GM12874 (cell line): ENCODE results near the gene CERS6.

Source experiments
- CTCF ChIP-seq: IDR thresholded peaks from 2 replicates; pipeline ENCODE4 v1.5.1; 2011; ENCODE audit warnings: low read depth, mild to moderate bottlenecking, control low read depth, low read length, moderate library complexity; ENCODE audit not compliant: insufficient read depth

Gene CERS6

GRCh38 chr2:168740360-168740759 lies 284.3 kb downstream of the CERS6 start:
- no peak for TF ChIP-seq CTCF

DNA sequence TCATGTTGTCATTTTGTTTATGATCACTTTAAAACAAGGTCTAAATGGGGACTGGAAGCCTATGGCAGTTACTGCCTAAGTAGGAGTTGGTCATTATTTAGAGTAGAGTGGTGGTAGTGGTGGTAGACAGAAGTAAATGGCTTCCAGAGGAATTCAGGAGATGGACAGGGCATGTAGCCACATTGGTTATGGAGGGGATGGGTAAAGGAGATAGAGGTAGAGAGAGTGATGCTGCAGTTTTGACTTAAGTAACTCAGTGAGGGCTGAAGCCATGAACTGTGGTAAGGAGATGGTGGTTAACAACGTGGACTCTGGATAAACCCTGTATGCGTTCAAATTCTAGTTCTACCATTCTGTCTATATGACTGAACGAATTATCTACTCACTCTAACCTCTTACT lies 284.7 kb downstream of the CERS6 start:
- TF ChIP-seq CTCF: no peak

- no peak for TF ChIP-seq CTCF
Measured at GRCh38 chr2:168742258-168742932, 286.3 kb downstream of the CERS6 start.

DNA sequence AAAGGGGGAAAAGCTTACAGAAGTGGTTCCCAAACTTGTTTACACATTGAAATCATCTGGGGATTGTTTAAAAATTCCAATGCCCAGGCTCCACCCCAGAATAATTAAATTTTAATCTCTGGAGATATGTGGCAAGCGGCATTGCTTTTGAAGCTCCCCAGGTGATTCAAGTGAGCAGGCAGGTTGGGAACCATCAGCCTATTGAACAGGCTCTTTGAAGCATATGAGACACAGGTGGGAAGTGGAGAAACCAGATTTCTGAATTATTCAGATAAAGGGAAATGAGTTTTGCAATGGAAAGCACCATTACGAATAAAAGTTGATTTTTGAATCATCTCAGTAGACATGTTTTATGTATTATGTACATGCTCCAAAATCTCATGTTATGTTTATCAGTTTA lies 288.8 kb downstream of the CERS6 start:
- TF ChIP-seq CTCF: no peak

- TF ChIP-seq CTCF: no peak
Measured at GRCh38 chr2:168748461-168748860, 292.4 kb downstream of the CERS6 start.

- no peak for TF ChIP-seq CTCF
Measured at GRCh38 chr2:168749297-168749696, 293.2 kb downstream of the CERS6 start.

DNA sequence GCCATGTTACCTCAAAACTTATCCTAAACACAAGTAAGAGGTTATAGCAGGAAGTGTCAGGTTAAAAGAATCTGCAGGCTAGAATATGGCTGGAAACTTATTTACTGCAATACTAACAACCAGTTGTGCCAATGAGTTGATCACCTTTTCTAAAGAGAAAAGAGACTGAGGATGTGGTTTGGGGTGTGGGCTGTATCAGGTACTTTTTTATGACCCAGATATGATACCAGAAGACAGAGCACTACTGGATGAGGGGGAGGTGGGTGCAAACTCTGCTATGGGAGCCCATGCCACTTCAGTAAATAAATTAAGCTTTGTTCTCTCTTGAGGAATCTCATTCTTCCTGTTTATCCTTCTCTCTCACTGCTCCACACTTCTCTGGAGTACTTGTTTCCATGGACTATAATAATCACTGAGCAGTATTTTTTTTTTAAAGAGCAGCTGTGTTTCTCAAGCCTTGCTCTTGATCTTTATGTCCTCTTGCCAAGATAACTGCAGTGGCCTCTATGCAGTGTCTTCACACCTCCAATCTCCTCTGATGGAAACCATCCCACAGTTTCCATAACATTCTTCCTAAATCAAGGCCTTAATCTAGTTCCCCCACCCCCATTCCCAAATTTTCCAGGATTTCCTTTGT lies 295.1 kb downstream of the CERS6 start:
- TF ChIP-seq CTCF: no peak
